H1 (cell line): Measurements from ENCODE around the gene TENT4A. TPM values are rescaled to one million over a fixed set of nuclear protein-coding genes. Genes with fewer than 3 reads are reported as not detected.
A peak's percentile ranks its signal among the peaks of the same experiment; 100 is the strongest.

Source experiments
- CTCF ChIA-PET: fragments of 300-600 bp; sonication (Branson Sonifier 250); formaldehyde crosslinking; loops from one replicate; lab custom pipeline; 2021; ENCODE audit not compliant: partially characterized antibody; lab: Charles Lee
- POLR2A ChIA-PET: fragments of 300-600 bp; sonication (Branson Sonifier 250); formaldehyde crosslinking; loops from one replicate; lab custom pipeline; 2021; ENCODE audit warnings: inconsistent platforms; ENCODE audit not compliant: partially characterized antibody; lab: Charles Lee
- DNase-seq, 2 experiments: peaks; one replicate each; pipeline versions ENCODE4 v3.0.0 to v3.0.0-alpha.2; 2010 to 2022; ENCODE audit warnings: low spot score in 2 of 2, low read depth in 1 of 2, mixed read lengths in 1 of 2
- FAIRE-seq: peaks from 2 replicates; lab custom pipeline; 2011; peaks lifted over from hg19 to GRCh38; lab: Jason Lieb, UNC
- H2AFZ ChIP-seq: 2 replicates; pipeline ENCODE4 v1.8.1; 2012; ENCODE audit warnings: low read length, inconsistent platforms
- H2AK5ac ChIP-seq: 2 replicates; pipeline ENCODE4 v1.6.1; 2013; ENCODE audit warnings: low read depth, low read length
- H2BK120ac ChIP-seq: replicated peaks from 2 replicates; pipeline ENCODE3; 2013; ENCODE audit warnings: low read depth, low read length, inconsistent platforms
- H2BK12ac ChIP-seq: 2 replicates; pipeline ENCODE4 v1.6.1; 2013; ENCODE audit warnings: low read depth, low read length
- H2BK15ac ChIP-seq: 2 replicates; pipeline ENCODE4 v1.6.1; 2013; ENCODE audit warnings: low read length
- H2BK20ac ChIP-seq: 2 replicates; pipeline ENCODE4 v1.6.1; 2013; ENCODE audit warnings: low read length
- H2BK5ac ChIP-seq: 2 replicates; pipeline ENCODE4 v1.6.1; 2013; ENCODE audit warnings: low read depth, low read length
- H3K14ac ChIP-seq: 2 replicates; pipeline ENCODE4 v1.6.1; 2013; ENCODE audit warnings: inconsistent platforms; ENCODE audit not compliant: insufficient read length
- H3K18ac ChIP-seq: 2 replicates; pipeline ENCODE4 v1.6.1; 2013; ENCODE audit warnings: low read length; ENCODE audit errors: extremely low read depth
- H3K23ac ChIP-seq: 2 replicates; pipeline ENCODE4 v1.6.1; 2013; ENCODE audit warnings: inconsistent platforms; ENCODE audit not compliant: insufficient read length
- H3K23me2 ChIP-seq: 2 replicates; pipeline ENCODE4 v1.6.1; 2013; ENCODE audit warnings: low read depth, low read length
- H3K27ac ChIP-seq: 2 replicates; pipeline ENCODE4 v1.6.1; 2011; ENCODE audit warnings: low read depth, low read length, inconsistent platforms
- H3K27me3 ChIP-seq, 4 experiments: replicated peaks in 1 of 4; 1 replicate in 1 of 4; 2 replicates in 3 of 4; pipeline versions ENCODE4 v1.6.1 to v1.8.1; 2011 to 2013; ENCODE audit warnings: low read length in 3 of 4, mild to moderate bottlenecking in 3 of 4, inconsistent platforms in 2 of 4, mixed read lengths in 2 of 4, moderate library complexity in 1 of 4; ENCODE audit not compliant: control insufficient read depth in 3 of 4, insufficient read depth in 3 of 4; ENCODE audit errors: extremely low read depth in 1 of 4
- H3K36me3 ChIP-seq, 4 experiments: 2 replicates each; pipeline versions ENCODE4 v1.6.1 to v1.8.1; 2011 to 2013; ENCODE audit warnings: mild to moderate bottlenecking in 4 of 4, low read length in 3 of 4, moderate library complexity in 2 of 4, control low read depth in 1 of 4, inconsistent platforms in 1 of 4; ENCODE audit not compliant: insufficient read depth in 4 of 4, control insufficient read depth in 2 of 4
- H3K4ac ChIP-seq: replicated peaks from 2 replicates; pipeline ENCODE3; 2013; ENCODE audit warnings: low read length, low read depth, mixed read lengths, inconsistent platforms; ENCODE audit not compliant: insufficient read length
- H3K4me1 ChIP-seq, 4 experiments: replicated peaks in 1 of 4; 1 replicate in 1 of 4; 2 replicates in 3 of 4; pipeline versions ENCODE4 v1.6.1 to v1.8.1; 2011 to 2013; ENCODE audit warnings: low read length in 3 of 4, inconsistent platforms in 2 of 4, mixed read lengths in 1 of 4; ENCODE audit not compliant: insufficient read depth in 4 of 4, control insufficient read depth in 3 of 4
- H3K4me2 ChIP-seq, 2 experiments: 2 replicates each; pipeline versions ENCODE4 v1.6.1 to v1.8.1; 2011 to 2013; ENCODE audit warnings: low read depth in 2 of 2, low read length in 2 of 2, control low read depth in 1 of 2, inconsistent platforms in 1 of 2, mild to moderate bottlenecking in 1 of 2; ENCODE audit not compliant: insufficient read depth in 1 of 2
- H3K4me3 ChIP-seq, 4 experiments: fragments of 200-600, 300-600 bp in 1 of 4; sonication (generic), shearing (Covaris generic), sonication (Bioruptor Twin) in 1 of 4; 2 replicates each; pipeline versions ENCODE4 v1.5.1 to v1.8.1; 2011 to 2016; ENCODE audit warnings: low read length in 4 of 4, low read depth in 3 of 4, control low read depth in 2 of 4, inconsistent platforms in 2 of 4, mild to moderate bottlenecking in 2 of 4, mixed read lengths in 1 of 4, moderate library complexity in 1 of 4; ENCODE audit not compliant: insufficient read depth in 2 of 4; ENCODE audit errors: extremely low read depth in 1 of 4
- H3K56ac ChIP-seq: replicated peaks from 2 replicates; pipeline ENCODE3; 2013; ENCODE audit warnings: low read depth, mild to moderate bottlenecking, mixed read lengths, low read length, inconsistent platforms; ENCODE audit not compliant: insufficient read length
- H3K79me1 ChIP-seq: 2 replicates; pipeline ENCODE4 v1.6.1; 2013; ENCODE audit warnings: low read depth, low read length, control low read depth
- H3K79me2 ChIP-seq, 2 experiments: 2 replicates each; pipeline versions ENCODE4 v1.6.1 to v1.8.1; 2012 to 2013; ENCODE audit warnings: low read length in 2 of 2, mild to moderate bottlenecking in 2 of 2, inconsistent platforms in 1 of 2; ENCODE audit not compliant: insufficient read depth in 2 of 2, control insufficient read depth in 1 of 2
- H3K9ac ChIP-seq, 4 experiments: replicated peaks in 1 of 4; 1 replicate in 1 of 4; 2 replicates in 3 of 4; pipeline versions ENCODE4 v1.6.1 to v1.8.1; 2011 to 2013; ENCODE audit warnings: low read depth in 3 of 4, low read length in 3 of 4, control low read depth in 2 of 4, mild to moderate bottlenecking in 2 of 4, moderate library complexity in 2 of 4, inconsistent platforms in 1 of 4; ENCODE audit errors: extremely low read depth in 1 of 4
- H3K9me3 ChIP-seq, 2 experiments: 2 replicates each; pipeline versions ENCODE4 v1.6.1 to v1.8.1; 2012 to 2013; ENCODE audit warnings: mild to moderate bottlenecking in 2 of 2, moderate library complexity in 2 of 2, control low read depth in 1 of 2, inconsistent platforms in 1 of 2, low read depth in 1 of 2, low read length in 1 of 2, mixed read lengths in 1 of 2; ENCODE audit not compliant: insufficient read depth in 2 of 2
- H4K20me1 ChIP-seq, 2 experiments: replicated peaks in 1 of 2; 2 replicates each; pipeline versions ENCODE3 to v1.8.1; 2011 to 2013; ENCODE audit warnings: inconsistent platforms in 2 of 2, low read length in 2 of 2, mild to moderate bottlenecking in 1 of 2; ENCODE audit not compliant: insufficient read depth in 2 of 2, control insufficient read depth in 1 of 2
- H4K5ac ChIP-seq: 2 replicates; pipeline ENCODE4 v1.6.1; 2013; ENCODE audit warnings: low read length, low read depth, mixed read lengths, inconsistent platforms; ENCODE audit not compliant: insufficient read length
- H4K8ac ChIP-seq: 2 replicates; pipeline ENCODE4 v1.8.0; 2013; ENCODE audit warnings: mild to moderate bottlenecking, moderate library complexity, low read length, inconsistent platforms; ENCODE audit not compliant: insufficient read depth; ENCODE audit errors: extremely low read depth
- H4K91ac ChIP-seq: replicated peaks from 2 replicates; pipeline ENCODE3; 2013; ENCODE audit warnings: low read length, mixed read lengths, inconsistent platforms; ENCODE audit not compliant: insufficient read length
- KDM1A ChIP-seq: fragments of 200-600, 300-600 bp; sonication (generic); IDR thresholded peaks from 2 replicates; pipeline ENCODE4 v1.7.1; 2016; ENCODE audit warnings: mild to moderate bottlenecking, low read length, borderline replicate concordance
- POLR2AphosphoS5 ChIP-seq: IDR thresholded peaks from 2 replicates; pipeline ENCODE4 v1.6.1; 2011; ENCODE audit warnings: low read depth, low read length
- WGBS, 2 experiments: shearing (Covaris generic) in 1 of 2; methylation state at CpG; one replicate each; pipeline versions ENCODE4 v1.1.6 to v1.1.7; 2013 to 2015; ENCODE audit warnings: low lambda C conversion rate in 2 of 2, mixed read lengths in 2 of 2, inconsistent platforms in 1 of 2, low coverage in 1 of 2, missing lambda C conversion rate in 1 of 2; ENCODE audit not compliant: insufficient replicate concordance in 2 of 2, insufficient coverage in 1 of 2, insufficient read length in 1 of 2; ENCODE audit errors: extremely low coverage in 1 of 2, missing lambda C conversion rate in 1 of 2; 5-methylcytosine and 5-hydroxymethylcytosine counted together
- polyA plus RNA-seq, 7 experiments: library from polyadenylated mRNA; depleted of rRNA in 3 of 7; stranded (reverse) in 5 of 7; unstranded in 2 of 7; fragments of >200 nt in 5 of 7; fragments of 200-250 nt in 2 of 7; gene quantifications; 1 replicate in 5 of 7; 2 replicates in 1 of 7; 4 replicates in 1 of 7; pipeline versions ENCODE4 v1.2.1 to v1.2.3, GENCODE V29; 2011 to 2013; ENCODE audit warnings: missing spikeins in 2 of 7, mixed read lengths in 2 of 7
- total RNA-seq: library from RNA; stranded (reverse); fragmentation: NEBNext Ultra II Directional; extraction: Animal tissue kit (Norgen Biotek cat#: 25700); gene quantifications from 2 replicates; pipeline ENCODE4 v1.2.1, GENCODE V29; 2021

Gene TENT4A
- total and polyA plus RNA-seq, 2 of the 8 experiments (the other 6 are each of a cell fraction or from before 2014, with no cell fraction given): 8.9 to 25.1 TPM

DNA sequence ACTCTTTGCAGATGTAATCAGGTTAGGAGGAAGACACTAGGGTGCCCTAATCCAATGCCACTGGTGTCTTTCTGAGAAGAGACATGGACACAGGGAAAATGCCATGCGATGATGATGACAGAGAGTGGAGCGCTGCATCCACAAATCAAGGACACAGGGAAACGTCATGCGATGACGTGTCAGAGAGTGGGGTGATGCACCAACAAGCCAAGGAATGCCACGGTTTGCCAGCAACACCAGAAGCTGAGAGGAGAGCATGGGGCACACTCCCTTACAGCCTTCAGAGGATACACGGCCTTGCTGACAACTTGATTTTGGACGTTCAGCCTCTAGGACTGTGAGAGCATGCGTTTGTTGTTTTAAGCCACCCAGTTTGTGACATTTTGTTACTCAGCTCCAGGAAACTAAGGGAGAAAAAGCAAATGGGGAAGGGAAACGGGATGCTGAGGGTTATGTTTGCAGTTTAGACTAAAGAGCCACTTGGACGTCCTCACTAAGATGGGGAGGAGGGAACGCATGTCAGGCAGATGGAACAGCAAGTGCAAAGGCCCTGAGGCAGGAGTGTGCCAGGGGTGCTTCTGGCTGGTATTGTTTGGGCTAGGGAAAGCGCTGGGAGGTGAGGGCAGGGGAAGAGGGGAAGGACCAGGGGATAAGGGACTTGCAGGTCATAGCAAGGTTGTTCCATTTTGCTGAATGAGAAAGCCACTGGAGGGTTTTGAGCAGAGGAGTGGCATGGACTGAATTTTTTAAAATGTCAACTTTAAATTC lies 2.5 kb upstream of the TENT4A start:
- CTCF ChIA-PET: interaction anchor here (0.9 to 1.7 kb wide), 2 partner anchors 10 to 15 kb away, joined by 5 read pairs; no protein-coding TSS in a partner anchor
- Histone ChIP-seq H3K36me3 (no peaks in the 10 kb centered on the region), H2BK12ac (no peak overlapping the region; the same call in 1 of the 2 replicates), H3K4me3 (no peak overlapping the region), H2AFZ (no peak overlapping the region), H2AK5ac (no peak overlapping the region), H3K23me2 (peaks cover 10% of the 10 kb centered on the region), H3K14ac (no peak overlapping the region), H3K79me2 (peaks cover 0 to 12% of the 10 kb centered on the region in 2 experiments; a peak in 3 of 4 replicates), H3K9ac (no peak overlapping the region), H3K27ac (no peak overlapping the region), H3K4me2 (no peak overlapping the region; a peak in 1 of 4 replicates), H2BK20ac (no peak overlapping the region), H3K79me1 (no peaks in the 10 kb centered on the region), H2BK120ac (no peak overlapping the region), H4K5ac (no peak overlapping the region), H2BK5ac (no peak overlapping the region), H3K4me1 (peaks cover 0 to 7% (median 2%) of the 10 kb centered on the region in 4 experiments; a peak in 3 of 7 replicates), H4K20me1 (peaks cover 7 to 8% of the 10 kb centered on the region in 2 experiments), H3K18ac (no peak overlapping the region), H3K23ac (no peak overlapping the region), H3K27me3 (peaks cover 0 to 3% (median 0%) of the 10 kb centered on the region in 4 experiments; a peak in 3 of 7 replicates), H4K91ac (no peak overlapping the region), H2BK15ac (0 out of 2 replicates have a peak overlapping the region, but pooled peaks have one; percentile 47), H3K9me3 (no peaks in the 10 kb centered on the region), H3K4ac (no peak overlapping the region), H3K56ac (no peak overlapping the region), H4K8ac (no peak overlapping the region)
- TF ChIP-seq KDM1A (peak; percentile 69; the same call in 1 of the 2 replicates), POLR2AphosphoS5 (no peak)
- POLR2A ChIA-PET: interaction anchor here (1.1 to 3.9 kb wide), 4 partner anchors 10 to 77 kb away, joined by 3 to 29 read pairs (median 7); partner anchors contain the start of genes NSUN2 and SRD5A1
- FAIRE-seq (no peak), DNase-seq (no peak)
- 86% methylated on average over 13 of the region's 13 CpGs; no CpG with 5 or more reads in 1 of the 2 experiments for WGBS, 2 experiments
